Loucy (cell line): Measurements from ENCODE around the gene DCXR.

ENCODE experiments used
- H2AFZ ChIP-seq: fragments of 200-600 bp; sonication (generic); 2 replicates; pipeline ENCODE4 v1.6.0; 2016; ENCODE audit warnings: antibody characterized with exemption, mild to moderate bottlenecking, low read length, moderate library complexity
- H3F3A ChIP-seq: fragments of 200-600 bp; 2 replicates; pipeline ENCODE4 v1.6.0; 2016; ENCODE audit warnings: antibody characterized with exemption, low read depth, mild to moderate bottlenecking
- H3K27me3 ChIP-seq: fragments of 200-600 bp; sonication (generic); 2 replicates; pipeline ENCODE4 v1.6.1; 2014; ENCODE audit warnings: low read length, mild to moderate bottlenecking; ENCODE audit not compliant: insufficient read depth, poor library complexity, severe bottlenecking
- H3K36me3 ChIP-seq: fragments of 200-600 bp; sonication (generic); 2 replicates; pipeline ENCODE4 v1.6.1; 2016; ENCODE audit warnings: low read length; ENCODE audit not compliant: insufficient read depth
- H3K4me1 ChIP-seq: fragments of 200-600 bp; sonication (generic); 2 replicates; pipeline ENCODE4 v1.5.1; 2014; ENCODE audit warnings: low read length, mild to moderate bottlenecking; ENCODE audit not compliant: insufficient read depth, poor library complexity, severe bottlenecking
- H3K4me2 ChIP-seq: fragments of 200-600 bp; sonication (generic); 2 replicates; pipeline ENCODE4 v1.6.0; 2014; ENCODE audit warnings: antibody characterized with exemption, low read length, low read depth, mild to moderate bottlenecking; ENCODE audit not compliant: poor library complexity, severe bottlenecking
- H3K4me3 ChIP-seq: fragments of 200-600 bp; sonication (generic); 2 replicates; pipeline ENCODE4 v1.5.1; 2014; ENCODE audit warnings: low read length, mild to moderate bottlenecking, mixed read lengths; ENCODE audit not compliant: poor library complexity, severe bottlenecking
- H3K79me2 ChIP-seq: fragments of 200-600 bp; sonication (generic); 2 replicates; pipeline ENCODE4 v1.6.1; 2014; ENCODE audit warnings: low read length; ENCODE audit not compliant: insufficient read depth
- H3K9ac ChIP-seq: fragments of 200-600 bp; sonication (generic); 2 replicates; pipeline ENCODE4 v1.6.0; 2014; ENCODE audit warnings: mild to moderate bottlenecking, low read depth, low read length, moderate library complexity; ENCODE audit not compliant: poor library complexity, severe bottlenecking
- H3K9me2 ChIP-seq: fragments of 200-600 bp; sonication (generic); replicated peaks from 2 replicates; pipeline ENCODE4 v1.6.1; 2016; ENCODE audit warnings: low read depth, low read length, mixed read lengths
- H3K9me3 ChIP-seq: fragments of 200-600 bp; sonication (generic); 2 replicates; pipeline ENCODE4 v1.6.1; 2014; ENCODE audit warnings: mild to moderate bottlenecking, antibody characterized with exemption, low read length, low read depth; ENCODE audit not compliant: insufficient read depth
- H4K20me1 ChIP-seq: fragments of 200-600 bp; sonication (generic); 2 replicates; pipeline ENCODE4 v1.6.0; 2014; ENCODE audit warnings: antibody characterized with exemption, low read length, mild to moderate bottlenecking; ENCODE audit not compliant: insufficient read depth, poor library complexity, severe bottlenecking
- EZH2phosphoT487 ChIP-seq: fragments of 200-600 bp; IDR thresholded peaks from 2 replicates; pipeline ENCODE4 v1.6.1; 2018; ENCODE audit warnings: antibody characterized with exemption, mild to moderate bottlenecking, moderate library complexity, borderline replicate concordance
- TF ChIP-seq, protein P1 (sequence below): fragments of 200-600 bp; sonication (generic); conservative IDR thresholded peaks from 2 replicates; pipeline ENCODE4 v1.5.1; 2014; ENCODE audit warnings: mild to moderate bottlenecking, antibody characterized with exemption, low read length

DCXR gene

DNA sequence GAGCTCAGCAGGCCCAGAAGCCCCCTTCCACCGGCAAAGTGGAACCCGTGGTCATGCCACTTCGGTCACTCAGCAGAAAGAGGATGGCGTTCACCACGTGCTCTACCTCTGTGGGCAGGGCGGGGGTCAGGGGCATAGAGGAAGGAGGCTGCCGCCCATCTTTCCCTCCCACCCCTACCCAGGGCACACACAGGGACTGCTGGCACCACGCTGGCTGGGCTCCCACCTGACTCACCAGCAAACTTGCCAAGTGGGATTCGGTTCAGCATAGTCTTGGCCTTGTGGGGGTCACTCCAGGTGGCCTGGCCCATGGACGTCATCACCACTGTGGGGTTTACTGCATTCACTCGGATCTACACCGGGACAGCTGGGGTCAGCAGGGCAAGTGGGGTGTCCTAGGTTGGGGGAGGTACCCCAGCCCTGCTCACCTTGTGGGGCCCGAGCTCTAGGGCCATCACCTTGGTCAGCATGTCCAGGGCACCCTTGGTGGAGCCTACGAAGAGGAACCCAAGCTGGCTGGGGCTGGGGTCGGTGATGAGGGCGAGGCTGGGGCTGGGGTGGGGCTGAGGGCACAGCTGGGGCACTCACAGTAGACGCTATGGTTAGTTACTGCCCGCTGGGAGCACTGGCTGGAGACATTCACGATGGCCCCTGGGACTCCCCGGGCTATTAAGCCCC, 1.4 kb downstream of the DCXR start:
- Histone ChIP-seq H3K27me3 (no peaks in the 10 kb centered on the region), H3K4me1 (peaks cover 11% of the 10 kb centered on the region), H3K9me3 (no peaks in the 10 kb centered on the region), H3K9ac (peak overlapping the region; percentile 89), H3F3A (no peaks in the 10 kb centered on the region), H3K36me3 (no peaks in the 10 kb centered on the region), H3K79me2 (peaks cover 7% of the 10 kb centered on the region; the same call in 1 of the 2 replicates), H3K4me3 (peak overlapping the region; percentile 90), H2AFZ (no peak overlapping the region), H3K4me2 (peak overlapping the region; percentile 94), H3K9me2 (no peaks in the 10 kb centered on the region), H4K20me1 (peaks cover 7% of the 10 kb centered on the region)
- TF ChIP-seq, protein P1, sequence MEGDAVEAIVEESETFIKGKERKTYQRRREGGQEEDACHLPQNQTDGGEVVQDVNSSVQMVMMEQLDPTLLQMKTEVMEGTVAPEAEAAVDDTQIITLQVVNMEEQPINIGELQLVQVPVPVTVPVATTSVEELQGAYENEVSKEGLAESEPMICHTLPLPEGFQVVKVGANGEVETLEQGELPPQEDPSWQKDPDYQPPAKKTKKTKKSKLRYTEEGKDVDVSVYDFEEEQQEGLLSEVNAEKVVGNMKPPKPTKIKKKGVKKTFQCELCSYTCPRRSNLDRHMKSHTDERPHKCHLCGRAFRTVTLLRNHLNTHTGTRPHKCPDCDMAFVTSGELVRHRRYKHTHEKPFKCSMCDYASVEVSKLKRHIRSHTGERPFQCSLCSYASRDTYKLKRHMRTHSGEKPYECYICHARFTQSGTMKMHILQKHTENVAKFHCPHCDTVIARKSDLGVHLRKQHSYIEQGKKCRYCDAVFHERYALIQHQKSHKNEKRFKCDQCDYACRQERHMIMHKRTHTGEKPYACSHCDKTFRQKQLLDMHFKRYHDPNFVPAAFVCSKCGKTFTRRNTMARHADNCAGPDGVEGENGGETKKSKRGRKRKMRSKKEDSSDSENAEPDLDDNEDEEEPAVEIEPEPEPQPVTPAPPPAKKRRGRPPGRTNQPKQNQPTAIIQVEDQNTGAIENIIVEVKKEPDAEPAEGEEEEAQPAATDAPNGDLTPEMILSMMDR = no peak
- no peak for TF ChIP-seq EZH2phosphoT487

DNA sequence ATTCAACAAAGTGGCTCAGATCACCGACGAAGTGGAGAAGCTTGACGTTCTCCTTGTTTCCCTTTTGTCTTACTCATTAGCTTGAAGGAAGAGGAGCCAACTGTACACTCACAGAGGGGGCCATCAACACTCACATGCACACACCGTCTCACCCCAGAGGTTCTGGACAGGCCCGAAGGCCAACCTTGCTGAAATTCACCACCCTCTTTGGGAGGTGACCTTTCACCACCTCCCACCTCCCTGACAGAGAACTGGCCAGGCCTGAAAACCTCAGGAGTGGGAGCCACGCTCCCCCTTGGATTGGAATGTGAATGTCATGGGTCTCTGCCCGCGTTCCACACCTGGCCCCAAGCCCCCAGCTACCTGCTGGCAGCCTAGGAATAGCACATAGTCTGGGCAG, 2.0 kb downstream of the DCXR start:
- no peaks in the 10 kb centered on the region for H3K27me3 ChIP-seq
- no peak overlapping the region for H3K9ac ChIP-seq
- no peak overlapping the region for H3K4me2 ChIP-seq
- H3K79me2 ChIP-seq = peaks cover 7% of the 10 kb centered on the region; the same call in 1 of the 2 replicates
- H3K9me2 ChIP-seq = no peaks in the 10 kb centered on the region
- peaks cover 7% of the 10 kb centered on the region for H4K20me1 ChIP-seq
- H3F3A ChIP-seq = no peaks in the 10 kb centered on the region
- H3K36me3 ChIP-seq = no peaks in the 10 kb centered on the region
- H3K4me1 ChIP-seq = peaks cover 11% of the 10 kb centered on the region
- H3K4me3 ChIP-seq = no peak overlapping the region
- no peaks in the 10 kb centered on the region for H3K9me3 ChIP-seq
- H2AFZ ChIP-seq = no peak overlapping the region
- TF ChIP-seq, protein P1 = no peak
- no peak for TF ChIP-seq EZH2phosphoT487

DNA sequence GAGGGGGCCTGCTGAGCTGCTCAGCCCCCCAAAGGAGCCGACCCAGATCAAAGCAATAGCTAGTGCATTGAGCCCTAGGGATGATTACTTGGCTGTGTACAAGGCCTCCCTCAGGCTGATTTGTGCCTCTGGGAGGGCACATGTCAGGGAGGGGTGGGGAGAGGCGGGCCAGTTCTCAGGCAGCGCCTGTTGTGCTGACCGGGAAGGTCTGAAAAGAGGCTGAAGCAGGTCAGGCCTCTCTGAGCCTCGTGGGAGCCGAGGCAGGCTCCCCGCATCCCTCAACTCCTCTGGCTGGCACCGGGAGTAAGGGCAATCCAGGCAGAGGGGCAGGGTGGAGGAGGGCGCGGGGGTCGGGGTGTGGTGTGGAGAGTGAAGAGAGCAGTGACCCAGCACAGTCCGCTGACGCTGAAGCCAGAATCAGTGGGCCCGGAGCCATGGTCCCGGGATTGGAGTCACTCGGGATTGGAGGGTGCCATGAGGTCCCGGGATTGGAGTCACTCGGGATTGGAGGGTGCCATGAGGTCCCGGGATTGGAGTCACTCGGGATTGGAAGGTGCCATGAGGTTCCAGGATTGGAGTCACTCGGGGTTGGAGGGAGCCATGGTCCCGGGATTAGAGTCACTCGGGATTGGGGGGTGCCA, 3.0 kb downstream of the DCXR start:
- Histone ChIP-seq H3K9ac (no peak overlapping the region), H2AFZ (no peak overlapping the region), H3K79me2 (peaks cover 7% of the 10 kb centered on the region; the same call in 1 of the 2 replicates), H3K4me1 (peaks cover 11% of the 10 kb centered on the region), H3K9me2 (no peaks in the 10 kb centered on the region), H3K27me3 (no peaks in the 10 kb centered on the region), H3K4me2 (no peak overlapping the region), H4K20me1 (peaks cover 7% of the 10 kb centered on the region), H3K36me3 (no peaks in the 10 kb centered on the region), H3K9me3 (no peaks in the 10 kb centered on the region), H3K4me3 (no peak overlapping the region), H3F3A (no peaks in the 10 kb centered on the region)
- TF ChIP-seq, protein P1 = no peak
- no peak for TF ChIP-seq EZH2phosphoT487
